Sigmoid colon (tissue), 4 donors: Measurements from ENCODE around the gene CTNNA2.

Experiments used
- EP300 ChIP-seq, 4 donors: sonication (generic); formaldehyde crosslinking; IDR thresholded peaks; one replicate each; pipeline ENCODE4 v1.6.1; 2017; ENCODE audit warnings: antibody characterized with exemption in 4 of 4
- POLR2A ChIP-seq, 2 donors: fragments of 450-650 bp; IDR thresholded peaks; one replicate each; pipeline ENCODE4 v1.6.1; 2016; ENCODE audit warnings: antibody characterized with exemption in 2 of 2, mild to moderate bottlenecking in 2 of 2, moderate library complexity in 2 of 2
- POLR2AphosphoS5 ChIP-seq, 4 donors: sonication (generic); formaldehyde crosslinking; IDR thresholded peaks; one replicate each; pipeline ENCODE4 v1.6.1; 2017; ENCODE audit warnings: antibody characterized with exemption in 4 of 4
- TF ChIP-seq, protein P1 (sequence below), 4 experiments: fragments of 450-650 bp in 3 of 4; fragments of 200-600 bp in 1 of 4; IDR thresholded peaks; one replicate each; pipeline ENCODE4 v1.5.1; 2016 to 2019; ENCODE audit warnings: antibody characterized with exemption in 4 of 4, mild to moderate bottlenecking in 3 of 4, moderate library complexity in 2 of 4

DNA sequence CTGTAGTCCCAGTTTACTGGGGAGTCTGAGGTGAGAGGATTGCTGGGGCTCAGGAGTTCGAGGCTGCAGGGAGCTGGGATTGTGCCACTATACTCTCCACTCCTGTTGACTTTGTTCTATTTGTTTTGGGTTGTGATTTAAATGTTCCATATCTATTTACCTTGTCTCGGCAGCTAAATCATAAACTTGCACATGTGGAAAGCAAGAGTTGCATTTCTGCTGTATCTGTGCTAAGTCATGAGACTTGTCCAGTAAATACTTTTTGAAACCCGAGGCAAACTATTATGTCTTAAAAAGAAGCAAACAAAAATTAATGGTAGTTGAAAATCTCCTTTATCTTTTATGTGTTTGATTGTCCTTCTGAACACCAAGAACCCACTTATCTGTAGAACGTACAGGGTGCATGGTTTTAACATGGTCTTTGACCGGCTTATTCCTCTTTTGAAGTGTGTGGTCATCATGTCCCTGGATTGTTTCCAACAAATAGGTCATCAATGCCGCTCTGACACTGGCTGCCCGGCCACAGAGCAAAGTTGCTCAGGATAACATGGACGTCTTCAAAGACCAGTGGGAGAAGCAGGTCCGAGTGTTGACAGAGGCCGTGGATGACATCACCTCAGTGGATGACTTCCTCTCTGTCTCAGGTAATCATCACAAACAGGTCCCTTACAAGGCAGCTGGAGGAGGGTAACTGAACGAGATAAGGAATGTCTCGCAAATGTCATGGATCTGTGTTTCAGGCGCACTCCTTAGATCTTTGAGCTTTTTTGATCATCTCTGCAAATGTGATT is 1032.8 kb downstream of the CTNNA2 start:
- TF ChIP-seq POLR2AphosphoS5 (IDR thresholded peaks at IDR 0.05) (no peak), POLR2A (IDR thresholded peaks at IDR 0.05) (no peak), EP300 (IDR thresholded peaks at IDR 0.05) (no peak)
- TF ChIP-seq, protein P1, sequence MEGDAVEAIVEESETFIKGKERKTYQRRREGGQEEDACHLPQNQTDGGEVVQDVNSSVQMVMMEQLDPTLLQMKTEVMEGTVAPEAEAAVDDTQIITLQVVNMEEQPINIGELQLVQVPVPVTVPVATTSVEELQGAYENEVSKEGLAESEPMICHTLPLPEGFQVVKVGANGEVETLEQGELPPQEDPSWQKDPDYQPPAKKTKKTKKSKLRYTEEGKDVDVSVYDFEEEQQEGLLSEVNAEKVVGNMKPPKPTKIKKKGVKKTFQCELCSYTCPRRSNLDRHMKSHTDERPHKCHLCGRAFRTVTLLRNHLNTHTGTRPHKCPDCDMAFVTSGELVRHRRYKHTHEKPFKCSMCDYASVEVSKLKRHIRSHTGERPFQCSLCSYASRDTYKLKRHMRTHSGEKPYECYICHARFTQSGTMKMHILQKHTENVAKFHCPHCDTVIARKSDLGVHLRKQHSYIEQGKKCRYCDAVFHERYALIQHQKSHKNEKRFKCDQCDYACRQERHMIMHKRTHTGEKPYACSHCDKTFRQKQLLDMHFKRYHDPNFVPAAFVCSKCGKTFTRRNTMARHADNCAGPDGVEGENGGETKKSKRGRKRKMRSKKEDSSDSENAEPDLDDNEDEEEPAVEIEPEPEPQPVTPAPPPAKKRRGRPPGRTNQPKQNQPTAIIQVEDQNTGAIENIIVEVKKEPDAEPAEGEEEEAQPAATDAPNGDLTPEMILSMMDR (IDR thresholded peaks at IDR 0.05) = no peak
